Fibroblast of skin of left quadriceps (primary cell): ENCODE data around the gene TMEM25.
A peak's percentile ranks its signal among the peaks of the same experiment; 100 is the strongest.
"Not testable (repeated sequence)": the region's sequence is repeated elsewhere in the genome, so short reads cannot be mapped to it uniquely, and the experiment has no call there.

Experiments used
- DNase-seq, 2 experiments: peaks; one replicate each; pipeline ENCODE4 v3.0.0-alpha.2; 2013; ENCODE audit warnings: low read depth in 2 of 2

TMEM25 gene

DNA sequence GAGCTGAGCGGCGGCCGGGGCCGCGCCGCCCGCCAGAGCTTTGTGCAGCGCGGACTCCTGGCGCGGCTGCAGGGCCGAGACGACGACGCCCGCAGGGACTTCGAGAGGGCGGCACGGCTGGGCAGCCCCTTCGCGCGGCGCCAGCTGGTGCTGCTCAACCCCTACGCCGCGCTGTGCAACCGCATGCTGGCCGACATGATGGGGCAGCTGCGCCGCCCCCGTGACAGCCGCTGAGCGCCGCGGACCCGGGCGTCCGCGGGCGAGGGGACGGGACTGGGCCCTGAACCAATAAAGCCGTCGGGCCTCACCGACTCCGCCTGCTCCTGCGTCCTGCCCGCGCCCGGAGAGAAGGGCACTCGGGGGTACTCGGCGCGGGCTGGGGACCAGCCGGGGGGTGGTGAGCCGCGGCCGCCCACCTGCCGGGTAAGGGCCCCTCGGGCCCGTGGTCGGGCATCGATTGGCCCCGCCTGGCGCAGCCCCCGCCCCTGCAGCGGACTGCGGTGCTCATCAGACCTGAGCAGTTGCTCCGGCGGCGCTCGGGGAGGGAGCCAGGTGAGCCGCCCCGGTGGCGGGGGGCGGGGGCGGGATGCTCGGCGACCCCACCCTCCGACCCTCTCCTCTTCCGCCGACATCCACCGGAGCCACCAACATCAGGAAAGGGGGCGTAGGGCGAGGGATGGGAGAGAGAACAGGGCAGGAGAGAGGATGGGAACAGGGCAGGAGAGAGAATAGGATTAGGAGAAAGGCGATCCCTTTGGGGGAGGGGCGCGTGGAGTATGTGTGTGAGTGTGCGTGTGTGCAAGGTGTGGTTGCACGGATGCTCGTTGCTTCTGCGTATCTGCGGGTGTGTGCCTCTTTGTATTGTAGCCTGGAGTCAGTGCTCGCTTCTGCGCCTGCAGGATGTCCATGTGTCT lies at the start of gene TMEM25:
Gene TMEM25, plus strand, starts transcription at position 510 of the 914 bp plus-strand sequence. CDS start 610 bp downstream, outside the sequence.
- DNase-seq, result peak; percentile 7 to 13

DNA sequence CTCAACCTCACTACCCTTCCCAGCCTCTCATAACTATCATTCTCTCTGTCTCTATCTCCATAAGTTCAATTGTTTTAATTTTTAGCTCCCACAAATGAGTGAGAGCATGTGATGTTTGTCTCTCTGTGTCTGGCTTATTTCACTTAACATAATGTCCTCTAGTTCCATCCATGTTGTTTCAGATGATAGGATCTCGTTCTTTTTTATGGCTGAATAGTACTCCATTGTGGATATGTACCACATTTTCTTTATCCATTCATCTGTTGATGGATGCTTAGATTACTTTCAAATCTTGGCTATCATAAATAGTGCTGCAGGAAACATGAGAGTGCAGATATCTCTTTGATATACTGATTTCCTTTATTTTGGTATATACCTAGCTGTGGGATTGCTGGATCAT lies 49.8 kb upstream of the TMEM25 start:
- DNase-seq, result not testable (repeated sequence)

DNA sequence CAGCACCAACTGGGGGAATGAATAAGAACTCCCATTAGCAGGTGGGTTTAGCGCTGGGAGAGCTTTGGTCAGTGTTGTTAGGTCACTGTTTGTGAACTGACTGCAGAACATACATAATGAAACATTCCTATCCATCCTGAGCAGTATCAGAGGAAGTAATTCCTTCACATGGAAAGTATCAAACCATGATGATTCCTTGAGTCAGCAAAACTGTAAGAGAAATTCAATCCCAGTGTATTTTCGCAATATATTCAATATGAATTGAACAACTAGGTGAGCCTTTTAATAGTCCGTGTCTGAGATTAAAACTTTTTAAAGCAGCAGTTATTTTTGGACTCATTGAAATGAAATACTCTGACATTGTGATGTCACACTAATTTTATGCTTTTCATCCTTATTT lies 46.6 kb upstream of the TMEM25 start:
- DNase-seq, result no peak

DNA sequence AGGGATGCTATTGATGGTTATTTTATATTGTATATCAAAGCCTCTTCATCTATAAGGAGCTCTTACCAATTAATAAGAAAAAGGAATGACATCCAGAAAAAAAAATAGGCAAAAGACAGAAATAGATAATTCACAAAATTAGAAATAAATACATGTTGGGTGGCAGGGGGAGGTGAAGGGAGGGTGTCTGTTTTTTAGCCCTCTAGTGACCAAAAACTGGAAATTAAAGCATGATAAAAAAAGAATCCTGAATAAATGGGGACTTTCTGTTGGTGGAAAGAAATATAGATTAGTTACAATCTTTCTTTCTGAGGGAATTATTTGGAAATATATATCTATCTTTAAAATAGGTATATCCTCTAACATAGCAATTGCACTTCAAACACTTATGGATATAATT lies 45.7 kb upstream of the TMEM25 start:
- DNase-seq, result no peak

DNA sequence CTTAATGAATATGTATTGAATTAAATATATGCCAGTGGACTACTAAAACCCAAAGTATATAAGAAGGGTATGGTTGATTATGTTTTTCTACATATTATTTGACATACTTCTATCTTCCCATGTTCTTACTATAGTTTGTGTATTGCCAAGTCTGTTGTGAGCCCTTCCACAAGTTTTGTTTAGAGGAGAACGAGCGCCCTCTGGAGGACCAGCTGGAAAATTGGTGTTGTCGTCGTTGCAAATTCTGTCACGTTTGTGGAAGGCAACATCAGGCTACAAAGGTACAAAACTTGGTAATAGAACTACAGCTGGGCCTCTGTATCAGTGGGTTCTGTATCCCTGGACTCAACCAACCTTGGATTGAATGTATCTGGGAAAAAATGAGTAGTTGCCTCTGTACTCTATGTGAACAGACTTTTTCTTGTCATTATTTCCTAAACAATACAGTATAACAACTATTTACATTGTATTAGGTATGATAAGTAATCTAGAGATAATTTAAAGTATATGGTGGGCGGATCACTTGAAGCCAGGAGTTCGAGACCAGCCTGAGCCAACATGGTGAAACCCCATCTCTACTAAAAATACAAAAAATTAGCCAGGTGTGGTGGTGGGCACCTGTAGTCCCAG lies 42.4 kb upstream of the TMEM25 start:
- peak; percentile 40 to 46 for DNase-seq

DNA sequence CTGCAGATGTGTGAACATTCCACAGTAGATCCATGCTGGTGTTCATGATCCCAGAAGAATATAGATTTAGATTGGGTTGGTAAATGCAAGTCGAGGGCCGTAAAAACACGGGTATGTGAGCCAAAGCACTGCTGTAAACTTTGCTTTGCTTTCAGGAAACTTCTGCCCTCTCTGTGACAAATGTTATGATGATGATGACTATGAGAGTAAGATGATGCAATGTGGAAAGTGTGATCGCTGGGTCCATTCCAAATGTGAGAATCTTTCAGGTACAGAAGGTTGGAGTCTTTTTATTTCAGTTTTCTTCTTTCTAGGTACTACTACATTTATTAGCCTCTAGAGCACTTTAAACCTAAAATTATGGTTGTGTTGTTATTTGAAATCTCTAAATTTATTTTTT lies 40.0 kb upstream of the TMEM25 start:
- DNase-seq, result no peak

DNA sequence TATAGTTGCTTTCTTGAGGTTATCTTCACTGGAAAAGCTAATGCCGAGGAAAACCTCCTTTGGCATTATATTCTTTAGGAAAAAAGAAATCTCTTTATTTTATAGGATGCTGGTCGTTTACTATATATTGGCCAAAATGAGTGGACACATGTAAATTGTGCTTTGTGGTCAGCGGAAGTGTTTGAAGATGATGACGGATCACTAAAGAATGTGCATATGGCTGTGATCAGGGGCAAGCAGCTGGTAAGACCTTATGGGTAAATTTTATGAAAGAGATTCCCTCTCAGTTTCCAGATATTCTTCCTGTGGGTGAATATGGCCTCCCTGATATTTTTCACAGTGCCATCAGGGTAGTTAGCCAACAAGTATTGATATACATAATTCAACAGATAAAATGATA lies 33.2 kb upstream of the TMEM25 start:
- peak; percentile 1 to 4 for DNase-seq

DNA sequence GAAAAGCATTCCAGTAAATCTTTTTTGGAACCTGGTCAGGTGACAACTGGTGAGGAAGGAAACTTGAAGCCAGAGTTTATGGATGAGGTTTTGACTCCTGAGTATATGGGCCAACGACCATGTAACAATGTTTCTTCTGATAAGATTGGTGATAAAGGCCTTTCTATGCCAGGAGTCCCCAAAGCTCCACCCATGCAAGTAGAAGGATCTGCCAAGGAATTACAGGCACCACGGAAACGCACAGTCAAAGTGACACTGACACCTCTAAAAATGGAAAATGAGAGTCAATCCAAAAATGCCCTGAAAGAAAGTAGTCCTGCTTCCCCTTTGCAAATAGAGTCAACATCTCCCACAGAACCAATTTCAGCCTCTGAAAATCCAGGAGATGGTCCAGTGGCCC lies 27.8 kb upstream of the TMEM25 start:
- DNase-seq, result no peak

DNA sequence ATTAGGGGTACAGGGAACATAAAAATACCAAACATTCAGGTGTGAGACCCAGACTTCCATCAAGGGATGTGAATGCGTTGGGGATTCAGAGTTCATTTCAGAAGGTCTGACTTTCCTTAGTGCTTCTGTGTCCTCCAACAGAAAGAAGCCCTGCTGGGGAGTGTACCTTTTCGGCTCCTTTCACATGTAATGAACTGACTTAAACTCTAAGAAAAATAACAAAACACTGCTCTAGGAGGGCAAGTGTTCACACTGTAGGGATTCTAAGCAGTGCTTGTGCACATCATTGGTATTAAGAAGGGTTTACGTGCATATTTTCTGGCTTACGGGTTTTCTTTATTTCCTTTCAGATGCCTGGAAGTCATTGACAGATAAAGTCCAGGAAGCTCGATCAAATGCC lies 19.4 kb upstream of the TMEM25 start:
- no peak for DNase-seq

DNA sequence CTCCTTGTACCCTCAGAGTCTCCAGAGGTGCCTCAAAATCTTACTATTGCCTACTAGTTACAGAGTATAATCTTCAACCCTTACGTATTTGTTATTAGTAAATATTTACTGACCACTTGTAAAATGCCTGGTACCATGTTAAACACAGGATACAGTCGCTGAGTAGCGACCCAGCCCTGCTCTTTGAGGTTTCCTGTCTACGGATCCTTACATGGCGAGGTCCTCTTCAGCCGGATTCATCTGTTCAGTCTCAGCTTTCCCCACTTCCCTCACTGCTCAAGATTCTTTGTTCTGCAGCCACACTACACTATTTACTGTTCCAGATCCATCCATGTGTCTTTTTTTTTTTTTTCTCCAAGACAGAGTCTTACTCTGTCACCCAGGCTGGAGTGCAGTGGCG lies 16.9 kb upstream of the TMEM25 start:
- DNase-seq, result no peak

DNA sequence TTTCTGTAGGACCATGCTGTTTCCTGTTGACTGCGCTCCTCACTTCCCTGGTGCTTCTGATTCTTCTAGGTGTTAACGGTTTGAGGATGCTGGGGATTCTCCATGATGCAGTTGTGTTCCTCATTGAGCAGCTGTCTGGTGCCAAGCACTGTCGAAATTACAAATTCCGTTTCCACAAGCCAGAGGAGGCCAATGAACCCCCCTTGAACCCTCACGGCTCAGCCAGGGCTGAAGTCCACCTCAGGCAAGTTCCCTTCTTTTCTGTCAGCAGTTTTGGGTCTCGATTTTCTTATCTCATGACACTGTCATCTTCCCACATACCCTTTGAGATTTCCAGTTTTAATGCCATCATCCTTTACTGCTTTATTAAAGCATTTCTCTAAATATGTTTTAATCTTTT lies 11.4 kb upstream of the TMEM25 start:
- no peak for DNase-seq

DNA sequence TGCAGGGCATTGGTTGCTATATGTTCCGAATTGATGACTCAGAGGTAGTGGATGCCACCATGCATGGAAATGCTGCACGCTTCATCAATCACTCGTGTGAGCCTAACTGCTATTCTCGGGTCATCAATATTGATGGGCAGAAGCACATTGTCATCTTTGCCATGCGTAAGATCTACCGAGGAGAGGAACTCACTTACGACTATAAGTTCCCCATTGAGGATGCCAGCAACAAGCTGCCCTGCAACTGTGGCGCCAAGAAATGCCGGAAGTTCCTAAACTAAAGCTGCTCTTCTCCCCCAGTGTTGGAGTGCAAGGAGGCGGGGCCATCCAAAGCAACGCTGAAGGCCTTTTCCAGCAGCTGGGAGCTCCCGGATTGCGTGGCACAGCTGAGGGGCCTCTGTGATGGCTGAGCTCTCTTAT lies 9.1 kb upstream of the TMEM25 start:
- no peak for DNase-seq

DNA sequence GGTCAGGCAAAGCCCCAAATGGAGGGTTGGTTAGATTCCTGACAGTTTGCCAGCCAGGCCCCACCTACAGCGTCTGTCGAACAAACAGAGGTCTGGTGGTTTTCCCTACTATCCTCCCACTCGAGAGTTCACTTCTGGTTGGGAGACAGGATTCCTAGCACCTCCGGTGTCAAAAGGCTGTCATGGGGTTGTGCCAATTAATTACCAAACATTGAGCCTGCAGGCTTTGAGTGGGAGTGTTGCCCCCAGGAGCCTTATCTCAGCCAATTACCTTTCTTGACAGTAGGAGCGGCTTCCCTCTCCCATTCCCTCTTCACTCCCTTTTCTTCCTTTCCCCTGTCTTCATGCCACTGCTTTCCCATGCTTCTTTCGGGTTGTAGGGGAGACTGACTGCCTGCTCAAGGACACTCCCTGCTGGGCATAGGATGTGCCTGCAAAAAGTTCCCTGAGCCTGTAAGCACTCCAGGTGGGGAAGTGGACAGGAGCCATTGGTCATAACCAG lies 8.4 kb upstream of the TMEM25 start:
- no peak for DNase-seq

DNA sequence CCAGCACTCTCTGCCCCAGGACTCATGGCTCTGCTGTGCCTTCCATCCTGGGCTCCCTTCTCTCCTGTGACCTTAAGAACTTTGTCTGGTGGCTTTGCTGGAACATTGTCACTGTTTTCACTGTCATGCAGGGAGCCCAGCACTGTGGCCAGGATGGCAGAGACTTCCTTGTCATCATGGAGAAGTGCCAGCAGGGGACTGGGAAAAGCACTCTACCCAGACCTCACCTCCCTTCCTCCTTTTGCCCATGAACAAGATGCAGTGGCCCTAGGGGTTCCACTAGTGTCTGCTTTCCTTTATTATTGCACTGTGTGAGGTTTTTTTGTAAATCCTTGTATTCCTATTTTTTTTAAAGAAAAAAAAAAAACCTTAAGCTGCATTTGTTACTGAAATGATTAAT lies 6.6 kb upstream of the TMEM25 start:
- no peak for DNase-seq

DNA sequence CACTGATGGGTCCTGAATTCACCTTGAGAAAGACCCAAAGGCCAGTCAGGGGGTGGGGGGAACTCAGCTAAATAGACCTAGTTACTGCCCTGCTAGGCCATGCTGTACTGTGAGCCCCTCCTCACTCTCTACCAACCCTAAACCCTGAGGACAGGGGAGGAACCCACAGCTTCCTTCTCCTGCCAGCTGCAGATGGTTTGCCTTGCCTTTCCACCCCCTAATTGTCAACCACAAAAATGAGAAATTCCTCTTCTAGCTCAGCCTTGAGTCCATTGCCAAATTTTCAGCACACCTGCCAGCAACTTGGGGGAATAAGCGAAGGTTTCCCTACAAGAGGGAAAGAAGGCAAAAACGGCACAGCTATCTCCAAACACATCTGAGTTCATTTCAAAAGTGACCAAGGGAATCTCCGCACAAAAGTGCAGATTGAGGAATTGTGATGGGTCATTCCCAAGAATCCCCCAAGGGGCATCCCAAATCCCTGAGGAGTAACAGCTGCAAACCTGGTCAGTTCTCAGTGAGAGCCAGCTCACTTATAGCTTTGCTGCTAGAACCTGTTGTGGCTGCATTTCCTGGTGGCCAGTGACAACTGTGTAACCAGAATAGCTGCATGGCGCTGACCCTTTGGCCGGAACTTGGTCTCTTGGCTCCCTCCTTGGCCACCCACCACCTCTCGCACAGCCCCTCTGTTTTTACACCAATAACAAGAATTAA lies 6.1 kb upstream of the TMEM25 start:
- DNase-seq, result no peak

DNA sequence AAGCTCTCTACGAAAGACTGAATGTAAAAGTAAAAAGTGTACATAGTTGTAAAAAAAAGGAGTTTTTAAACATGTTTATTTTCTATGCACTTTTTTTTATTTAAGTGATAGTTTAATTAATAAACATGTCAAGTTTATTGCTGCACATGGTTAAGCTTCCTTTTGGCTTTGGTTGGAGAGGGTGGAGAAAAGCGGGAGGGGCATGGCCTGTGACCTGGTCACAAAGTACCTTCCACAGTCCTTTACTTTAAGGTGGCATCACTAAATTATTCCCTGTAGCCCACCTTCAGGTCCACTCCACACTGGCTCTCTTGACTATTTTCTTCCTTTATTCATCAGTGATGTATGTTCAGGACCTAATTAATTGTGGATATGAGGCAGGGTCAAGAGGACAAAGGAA lies 4.3 kb upstream of the TMEM25 start:
- DNase-seq, result no peak

DNA sequence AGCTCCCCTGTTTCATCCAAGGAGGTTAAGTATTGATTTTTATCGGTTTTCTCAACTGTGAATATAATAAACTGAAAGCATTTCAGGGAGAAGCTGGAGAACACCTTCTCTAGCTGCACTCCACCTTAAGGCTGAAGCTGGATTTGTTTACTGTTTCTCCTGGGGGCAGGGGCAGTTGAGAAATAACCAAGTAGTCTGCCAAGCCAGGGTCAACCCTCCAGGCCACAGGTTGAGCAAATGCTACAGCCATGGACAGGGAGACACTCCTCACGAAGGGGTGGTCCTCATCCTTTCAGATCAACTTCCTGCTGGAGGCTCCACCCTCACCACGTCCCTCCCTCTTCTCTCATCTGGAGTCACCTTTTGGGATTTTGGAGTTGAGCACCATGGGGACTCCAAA lies 3.9 kb upstream of the TMEM25 start, which contains the start of gene TTC36:
Gene TTC36, plus strand, starts transcription at position 366 of the 400 bp plus-strand sequence. Its CDS starts 21 bp downstream, at position 387.
- DNase-seq, result no peak

DNA sequence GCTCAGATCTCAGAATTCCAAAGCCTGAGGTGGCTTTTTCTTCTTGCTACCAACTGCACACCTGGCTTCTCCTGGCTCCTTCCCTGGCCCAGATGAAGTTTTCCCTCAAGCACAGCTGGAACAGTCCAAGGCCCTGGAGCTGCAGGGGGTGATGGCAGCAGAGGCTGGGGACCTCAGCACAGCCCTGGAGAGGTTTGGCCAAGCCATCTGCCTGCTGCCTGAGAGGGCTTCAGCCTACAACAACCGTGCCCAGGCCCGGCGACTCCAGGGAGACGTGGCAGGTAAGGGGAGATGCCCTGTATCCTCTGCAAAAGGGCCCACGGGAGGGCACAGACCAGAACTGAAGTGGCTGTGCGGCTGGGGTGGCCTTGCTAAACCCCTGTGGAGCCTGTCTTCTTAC lies 2.5 kb upstream of the TMEM25 start:
- no peak for DNase-seq

DNA sequence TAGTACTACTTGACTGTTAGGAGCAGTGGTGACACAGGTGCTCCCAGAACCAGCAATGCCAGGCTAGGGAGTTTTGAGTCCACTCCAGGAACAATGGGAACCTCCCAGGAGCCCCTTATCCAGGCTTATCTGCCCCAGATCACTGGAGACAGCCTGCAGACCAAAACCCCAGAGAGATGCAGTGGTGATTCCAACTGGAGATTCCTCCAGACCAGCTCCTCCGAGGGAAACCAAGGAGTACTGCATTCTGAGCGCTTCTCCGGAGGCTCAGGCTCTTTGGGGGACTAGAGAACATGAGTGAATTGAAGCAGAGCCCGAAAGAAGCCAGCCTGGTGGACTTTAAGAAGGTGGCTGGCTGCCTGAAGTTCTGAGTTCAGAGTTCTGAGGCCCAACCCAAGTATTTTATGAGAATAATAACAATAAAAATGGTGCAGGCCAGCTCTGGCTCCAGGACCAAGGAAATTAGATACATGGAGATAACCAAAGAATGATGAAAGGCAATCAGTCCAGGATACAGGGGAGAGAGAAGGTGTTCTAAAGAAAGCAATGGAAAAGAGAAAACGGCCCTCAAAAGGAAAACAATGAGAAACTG lies 1.3 kb upstream of the TMEM25 start:
- DNase-seq, result no peak

DNA sequence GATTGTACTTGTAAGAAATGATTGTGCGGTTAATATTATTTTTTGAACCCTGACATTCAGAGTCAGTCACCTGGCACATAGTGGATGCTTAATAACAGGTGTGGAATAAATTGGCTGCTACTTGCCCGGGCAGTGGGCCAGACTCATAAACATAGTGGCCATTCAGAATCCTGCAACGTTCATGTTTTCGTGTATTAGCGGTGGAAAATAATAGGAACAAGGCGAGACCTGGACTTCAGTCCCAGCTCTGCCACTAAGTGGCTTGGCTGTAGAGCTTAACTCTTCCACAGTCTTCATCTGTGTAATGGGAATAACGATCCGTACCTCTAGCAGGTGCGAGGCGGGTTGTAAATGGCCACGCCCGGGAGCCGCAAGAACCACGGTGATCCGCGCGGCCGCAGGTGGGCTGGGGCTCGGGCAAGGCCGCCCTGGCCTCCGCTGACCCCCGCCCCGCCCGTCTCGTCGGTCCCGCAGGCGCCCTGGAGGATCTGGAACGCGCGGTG lies 761 bp upstream of the TMEM25 start:
- DNase-seq, result no peak

DNA sequence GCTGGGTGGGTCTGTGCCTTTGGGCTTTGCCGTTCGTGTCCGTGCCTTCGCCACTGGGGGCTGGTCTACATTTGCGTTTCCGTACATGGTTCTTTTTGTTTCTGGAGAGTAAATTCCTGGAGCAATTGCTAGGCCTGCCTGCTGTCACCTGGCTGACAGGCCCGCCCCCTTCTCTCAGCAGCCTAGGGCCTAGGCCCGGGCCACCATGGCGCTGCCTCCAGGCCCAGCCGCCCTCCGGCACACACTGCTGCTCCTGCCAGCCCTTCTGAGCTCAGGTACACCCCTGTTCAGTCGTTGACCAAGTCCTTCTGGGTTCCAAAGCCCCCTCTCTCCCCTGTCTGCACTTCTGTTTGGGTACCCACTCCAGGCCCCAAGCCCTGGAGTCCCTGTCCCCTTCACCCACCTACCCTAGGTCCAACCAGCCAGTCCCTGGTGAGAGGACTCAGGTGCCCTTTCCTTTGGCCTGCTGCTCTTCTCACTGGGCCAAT lies 649 bp downstream of the TMEM25 start:
- no peak for DNase-seq

DNA sequence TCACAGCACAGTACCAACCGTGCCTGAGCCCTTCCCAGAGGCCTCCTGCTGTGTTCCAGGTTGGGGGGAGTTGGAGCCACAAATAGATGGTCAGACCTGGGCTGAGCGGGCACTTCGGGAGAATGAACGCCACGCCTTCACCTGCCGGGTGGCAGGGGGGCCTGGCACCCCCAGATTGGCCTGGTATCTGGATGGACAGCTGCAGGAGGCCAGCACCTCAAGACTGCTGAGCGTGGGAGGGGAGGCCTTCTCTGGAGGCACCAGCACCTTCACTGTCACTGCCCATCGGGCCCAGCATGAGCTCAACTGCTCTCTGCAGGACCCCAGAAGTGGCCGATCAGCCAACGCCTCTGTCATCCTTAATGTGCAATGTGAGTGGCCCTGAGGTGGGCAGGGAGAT lies 1.1 kb downstream of the TMEM25 start:
- no peak for DNase-seq
